Chondrocyte (in vitro differentiated cells): ENCODE results near the gene DLGAP4. TPM values are rescaled to one million over a fixed set of nuclear protein-coding genes. Genes with fewer than 3 reads are reported as not detected.

ENCODE experiments used
- DNase-seq: peaks from one replicate; pipeline ENCODE4 v3.0.0; 2021; ENCODE audit warnings: mixed read lengths, low spot score
- H3K27ac Mint-ChIP-seq: one replicate; pipeline ENCODE4 v1.8.0; 2021; ENCODE audit warnings: mild to moderate bottlenecking, moderate library complexity, mixed read lengths; ENCODE audit not compliant: unreplicated experiment
- H3K27me3 Mint-ChIP-seq: 2 replicates; pipeline ENCODE4 v1.8.0; 2021; ENCODE audit warnings: low read depth, mixed read lengths
- H3K36me3 Mint-ChIP-seq: 2 replicates; pipeline ENCODE4 v1.8.0; 2021; ENCODE audit warnings: low read depth, mixed read lengths
- H3K4me1 Mint-ChIP-seq: 2 replicates; pipeline ENCODE4 v1.8.0; 2021; ENCODE audit warnings: low read depth, mild to moderate bottlenecking, mixed read lengths
- H3K4me3 Mint-ChIP-seq: one replicate; pipeline ENCODE4 v1.8.0; 2021; ENCODE audit warnings: mild to moderate bottlenecking, moderate library complexity, mixed read lengths; ENCODE audit not compliant: unreplicated experiment
- H3K9me3 Mint-ChIP-seq: 2 replicates; pipeline ENCODE4 v1.8.0; 2021; ENCODE audit warnings: low read depth, mixed read lengths
- CTCF ChIP-seq: fragments of 200-600 bp; sonication (generic); IDR thresholded peaks from 2 replicates; pipeline ENCODE4 v1.5.0; 2021; ENCODE audit warnings: antibody characterized with exemption, mild to moderate bottlenecking, moderate library complexity
- total RNA-seq: library from RNA; stranded (reverse); gene quantifications from 3 replicates; pipeline ENCODE4 v1.2.1, GENCODE V29; 2021

Gene DLGAP4
- total RNA-seq, 1 donor from 2014 or later, result 161 TPM

- Mint-ChIP-seq H3K9me3 (no peaks in the 10 kb centered on the region), H3K4me3 (no peak overlapping the region), H3K36me3 (no peaks in the 10 kb centered on the region), H3K4me1 (no peaks in the 10 kb centered on the region), H3K27ac (no peak overlapping the region), H3K27me3 (peaks cover 6% of the 10 kb centered on the region)
- no peak for DNase-seq
- no peak for TF ChIP-seq CTCF
Measured at GRCh38 chr20:36440370-36441026, 134.4 kb downstream of the DLGAP4 start.

- no peak for DNase-seq
- Mint-ChIP-seq H3K36me3 (no peaks in the 10 kb centered on the region), H3K4me3 (no peak overlapping the region), H3K4me1 (no peaks in the 10 kb centered on the region), H3K9me3 (no peaks in the 10 kb centered on the region), H3K27me3 (peaks cover 6% of the 10 kb centered on the region), H3K27ac (no peak overlapping the region)
- no peak for TF ChIP-seq CTCF
Measured at GRCh38 chr20:36441027-36441414, 134.9 kb downstream of the DLGAP4 start.

DNA sequence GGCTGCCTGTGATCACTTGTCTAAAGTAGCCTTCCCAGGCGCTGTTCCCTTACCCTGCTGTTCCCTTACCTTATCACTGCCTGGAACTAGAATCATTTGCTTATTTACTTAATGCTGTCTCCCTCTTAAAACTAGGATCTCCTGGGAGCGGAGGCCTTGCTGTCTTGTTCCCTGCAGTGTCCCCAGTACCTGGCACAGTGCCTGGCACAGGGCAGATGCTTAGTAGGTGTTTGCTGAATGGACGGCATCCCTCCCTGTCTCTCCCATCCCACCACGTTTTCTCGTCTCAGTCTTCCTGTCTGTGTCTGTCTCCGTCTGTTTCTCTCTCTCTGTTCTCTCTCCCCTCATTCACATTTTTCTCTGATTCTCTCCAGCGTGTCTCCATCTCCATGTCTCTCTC is 135.3 kb downstream of the DLGAP4 start:
- DNase-seq, result no peak
- H3K9me3 Mint-ChIP-seq, result no peaks in the 10 kb centered on the region
- no peaks in the 10 kb centered on the region for H3K36me3 Mint-ChIP-seq
- no peaks in the 10 kb centered on the region for H3K4me1 Mint-ChIP-seq
- no peak for TF ChIP-seq CTCF
- no peak overlapping the region for H3K4me3 Mint-ChIP-seq
- H3K27me3 Mint-ChIP-seq, result peaks cover 6% of the 10 kb centered on the region
- H3K27ac Mint-ChIP-seq, result no peak overlapping the region

- Mint-ChIP-seq H3K4me1 (no peaks in the 10 kb centered on the region), H3K36me3 (peaks cover 2% of the 10 kb centered on the region), H3K4me3 (no peak overlapping the region), H3K27ac (no peak overlapping the region), H3K27me3 (peaks cover 7% of the 10 kb centered on the region), H3K9me3 (peaks cover 3% of the 10 kb centered on the region)
- no peak for DNase-seq
- TF ChIP-seq CTCF, result no peak
Measured at GRCh38 chr20:36445847-36446246, 139.7 kb downstream of the DLGAP4 start.

DNA sequence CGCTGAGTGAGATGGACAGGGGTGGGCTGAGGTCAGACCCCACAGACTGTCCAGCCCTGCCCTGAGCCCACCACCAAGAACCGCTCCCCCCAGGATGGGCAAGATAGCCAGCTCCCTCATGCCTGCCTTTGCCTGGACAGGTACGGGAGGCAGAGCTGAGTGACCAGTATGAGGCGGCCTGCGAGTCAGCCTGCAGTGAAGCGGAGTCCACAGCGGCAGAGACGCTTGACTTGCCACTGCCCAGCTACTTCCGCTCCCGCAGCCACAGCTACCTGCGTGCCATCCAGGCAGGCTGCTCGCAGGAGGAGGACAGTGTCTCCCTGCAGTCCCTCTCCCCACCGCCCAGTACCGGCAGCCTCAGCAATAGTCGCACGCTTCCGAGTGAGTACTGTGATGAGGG is 140.4 kb downstream of the DLGAP4 start:
- H3K27ac Mint-ChIP-seq, result no peak overlapping the region

More for the DNA sequence above, 140.4 kb downstream of the DLGAP4 start:
- peaks cover 7% of the 10 kb centered on the region for H3K27me3 Mint-ChIP-seq
- no peak overlapping the region for H3K4me3 Mint-ChIP-seq
- DNase-seq, result no peak
- H3K4me1 Mint-ChIP-seq, result no peaks in the 10 kb centered on the region
- TF ChIP-seq CTCF, result no peak
- H3K9me3 Mint-ChIP-seq, result peaks cover 3% of the 10 kb centered on the region
- H3K36me3 Mint-ChIP-seq, result peaks cover 2% of the 10 kb centered on the region
